Loucy (cell line): ENCODE measurements around the gene RUNX1.

Experiments
- CTCF ChIP-seq: fragments of 200-600 bp; sonication (generic); conservative IDR thresholded peaks from 2 replicates; pipeline ENCODE4 v1.5.1; 2014; ENCODE audit warnings: mild to moderate bottlenecking, antibody characterized with exemption, low read length
- EZH2phosphoT487 ChIP-seq: fragments of 200-600 bp; IDR thresholded peaks from 2 replicates; pipeline ENCODE4 v1.6.1; 2018; ENCODE audit warnings: antibody characterized with exemption, mild to moderate bottlenecking, moderate library complexity, borderline replicate concordance

- TF ChIP-seq CTCF (no peak), EZH2phosphoT487 (no peak)
Measured at GRCh38 chr21:34921151-34921550, 128.0 kb downstream of the RUNX1 start.
